GM12878 (cell line): Measurements from ENCODE around the gene DYNC1I1. TPM values are rescaled to one million over a fixed set of nuclear protein-coding genes. Genes with fewer than 3 reads are reported as not detected.

Experiments used
- ATAC-seq: fragments of 200-7000 bp; cut with Tn5 transposase; 3 replicates; pipeline ENCODE4 v1.9.1; 2020; ENCODE audit warnings: mild to moderate bottlenecking, moderate library complexity
- BruUV-seq: library from RNA; stranded (reverse); fragments of 400-500 nt; replicated peaks from 2 replicates; lab custom pipeline; 2021; lab: Mats Ljungman, UMichigan
- CTCF ChIA-PET: fragments of 300-600 bp; sonication (Branson Sonifier 250); formaldehyde crosslinking; extraction: SDS; loops from one replicate; lab custom pipeline; 2021; ENCODE audit warnings: inconsistent platforms; lab: Yijun Ruan, JAX
- POLR2A ChIA-PET: fragments of 350-600 bp; formaldehyde crosslinking; extraction: SDS; loops from one replicate; lab custom pipeline; 2021; ENCODE audit warnings: inconsistent platforms; lab: Charles Lee
- RAD21 ChIA-PET: fragments of 300-600 bp; sonication (Branson Sonifier 250); formaldehyde crosslinking; loops from one replicate; lab custom pipeline; 2023; ENCODE audit warnings: antibody characterized with exemption; ENCODE audit not compliant: unreplicated experiment; lab: Charles Lee
- SMC1A ChIA-PET: fragments of 300-600 bp; sonication (Branson Sonifier 250); formaldehyde crosslinking; loops from one replicate; lab custom pipeline; 2023; ENCODE audit not compliant: unreplicated experiment, uncharacterized antibody; lab: Charles Lee
- DNase-seq: peaks from one replicate; pipeline ENCODE4 v3.0.0-alpha.2; 2011; ENCODE audit warnings: low read depth, low spot score
- FAIRE-seq: peaks from 3 replicates; lab custom pipeline; 2011; peaks lifted over from hg19 to GRCh38; lab: Jason Lieb, UNC
- H2AFZ ChIP-seq: 2 replicates; pipeline ENCODE4 v1.6.0; 2011; ENCODE audit warnings: low read depth, low read length, control low read depth; ENCODE audit not compliant: control insufficient read depth
- H3K27ac ChIP-seq: 2 replicates; pipeline ENCODE4 v1.5.1; 2011; ENCODE audit warnings: control low read depth; ENCODE audit not compliant: control insufficient read depth, insufficient read depth
- H3K27me3 ChIP-seq, 2 experiments: replicated peaks in 1 of 2; 2 replicates each; pipeline versions ENCODE4 v1.6.0 to v1.6.1; 2011; ENCODE audit warnings: low read length in 1 of 2; ENCODE audit not compliant: control insufficient read depth in 2 of 2, insufficient read depth in 2 of 2
- H3K36me3 ChIP-seq, 2 experiments: 2 replicates each; pipeline ENCODE4 v1.5.1; 2011; ENCODE audit warnings: low read length in 1 of 2; ENCODE audit not compliant: control insufficient read depth in 2 of 2, insufficient read depth in 2 of 2
- H3K4me1 ChIP-seq: 2 replicates; pipeline ENCODE4 v1.6.1; 2011; ENCODE audit warnings: mild to moderate bottlenecking, low read length, moderate library complexity, mixed read lengths; ENCODE audit not compliant: control insufficient read depth, insufficient read depth
- H3K4me2 ChIP-seq: 2 replicates; pipeline ENCODE4 v1.6.0; 2011; ENCODE audit warnings: control low read depth; ENCODE audit not compliant: control insufficient read depth, insufficient read depth
- H3K4me3 ChIP-seq: fragments of 200-600 bp; sonication (generic); 2 replicates; pipeline ENCODE4 v1.5.1; 2016
- H3K79me2 ChIP-seq: 2 replicates; pipeline ENCODE4 v1.6.0; 2011; ENCODE audit warnings: low read length; ENCODE audit not compliant: control insufficient read depth, insufficient read depth
- H3K9ac ChIP-seq: 2 replicates; pipeline ENCODE4 v1.8.0; 2011; ENCODE audit warnings: low read length, control low read depth, mixed read lengths; ENCODE audit not compliant: control insufficient read depth, insufficient read depth
- H3K9me3 ChIP-seq: replicated peaks from 3 replicates; pipeline ENCODE4 v1.5.1; 2011; ENCODE audit warnings: mild to moderate bottlenecking, low read length; ENCODE audit not compliant: control insufficient read depth, insufficient read depth
- H4K20me1 ChIP-seq: 2 replicates; pipeline ENCODE4 v1.6.0; 2011; ENCODE audit not compliant: control insufficient read depth, insufficient read depth
- ATF3 ChIP-seq: IDR thresholded peaks from 2 replicates; pipeline ENCODE4 v1.6.1; 2011; ENCODE audit warnings: low read depth, mild to moderate bottlenecking, low read length, moderate library complexity, borderline replicate concordance; ENCODE audit errors: extremely low read depth
- HDGF ChIP-seq: fragments of 450-650 bp; IDR thresholded peaks from 2 replicates; pipeline ENCODE4 v1.6.1; 2016; ENCODE audit warnings: antibody characterized with exemption
- NR2C1 ChIP-seq: fragments of 450-650 bp; IDR thresholded peaks from 2 replicates; pipeline ENCODE4 v1.6.1; 2017; ENCODE audit warnings: antibody characterized with exemption, mild to moderate bottlenecking, moderate library complexity
- PML ChIP-seq: IDR thresholded peaks from 2 replicates; pipeline ENCODE4 v1.6.1; 2012; ENCODE audit warnings: low read length, inconsistent platforms
- POU2F2 ChIP-seq: IDR thresholded peaks from 3 replicates; pipeline ENCODE4 v1.6.1; 2011; ENCODE audit warnings: low read depth, mild to moderate bottlenecking, low read length, borderline replicate concordance
- RB1 ChIP-seq: fragments of 450-650 bp; formaldehyde crosslinking; IDR thresholded peaks from 2 replicates; pipeline ENCODE4 v1.6.1; 2017; ENCODE audit warnings: mild to moderate bottlenecking, borderline replicate concordance
- SRF ChIP-seq, 2 experiments: IDR thresholded peaks; 2 replicates each; pipeline ENCODE4 v1.6.1; 2011; ENCODE audit warnings: low read depth in 2 of 2, low read length in 2 of 2, mild to moderate bottlenecking in 1 of 2, moderate library complexity in 1 of 2
- ZNF274 ChIP-seq: IDR thresholded peaks from one replicate; pipeline ENCODE4 v1.8.0; 2011; ENCODE audit not compliant: insufficient read length, insufficient read depth
- WGBS: methylation state at CpG from one replicate; pipeline ENCODE4 v1.1.6; 2016; ENCODE audit warnings: low lambda C conversion rate; ENCODE audit not compliant: insufficient replicate concordance, insufficient coverage; ENCODE audit errors: missing lambda C conversion rate; 5-methylcytosine and 5-hydroxymethylcytosine counted together
- in situ Hi-C: fragments of 300-500 bp; cut with MboI; formaldehyde crosslinking; loops from 9 replicates; pipeline ENCODE4 v1.14.3; 2018; ENCODE audit warnings: mixed read lengths
- intact Hi-C: fragments of 100-400 bp; cut with micrococcal nuclease; formaldehyde crosslinking; loops from one replicate; pipeline ENCODE4 v1.14.2; 2022; ENCODE audit not compliant: unreplicated experiment
- polyA plus RNA-seq, 11 experiments: library from polyadenylated mRNA; depleted of rRNA in 4 of 11; unstranded in 6 of 11; stranded (reverse) in 5 of 11; fragments of >200 nt; fragmentation: Nextera tagmentation in 4 of 11; fragmentation: Illumina TruSeq in 1 of 11; extraction: Ambion mirVana in 4 of 11; extraction: Trizol in 1 of 11; gene quantifications; 1 replicate in 1 of 11; 2 replicates in 10 of 11; pipeline versions ENCODE4 v1.2.1 to v1.2.3, GENCODE V29; 2011 to 2016; ENCODE audit warnings: inconsistent platforms in 2 of 11, missing spikeins in 2 of 11, low read depth in 1 of 11
- total RNA-seq, 4 experiments: library from RNA; depleted of rRNA in 3 of 4; stranded (reverse); fragments of >200 nt in 3 of 4; fragmentation: Illumina TruSeq in 1 of 4; extraction: Trizol in 1 of 4; gene quantifications; 2 replicates each; pipeline versions ENCODE4 v1.2.1 to v1.2.3, GENCODE V29; 2013 to 2021
- TF ChIP-seq, protein P1 (sequence below): fragments of 450-650 bp; formaldehyde crosslinking; IDR thresholded peaks from 2 replicates; pipeline ENCODE4 v1.4.0; 2022; ENCODE audit warnings: mild to moderate bottlenecking, moderate library complexity
- TF ChIP-seq, protein P2 (sequence below): fragments of 450-650 bp; formaldehyde crosslinking; IDR thresholded peaks from 2 replicates; pipeline ENCODE4 v1.5.0; 2022; ENCODE audit warnings: mild to moderate bottlenecking, missing genetic modification characterization
- TF ChIP-seq, protein P3 (sequence below): fragments of 450-650 bp; IDR thresholded peaks from 2 replicates; pipeline ENCODE4 v1.6.1; 2018; ENCODE audit warnings: borderline replicate concordance, mild to moderate bottlenecking; ENCODE audit not compliant: partially characterized antibody

Gene DYNC1I1
- total and polyA plus RNA-seq, 10 of the 15 experiments (the other 5 are each of a cell fraction or from before 2014, with no cell fraction given): 0.05 to 0.91 (median 0.14) TPM; not detected in 3

DNA sequence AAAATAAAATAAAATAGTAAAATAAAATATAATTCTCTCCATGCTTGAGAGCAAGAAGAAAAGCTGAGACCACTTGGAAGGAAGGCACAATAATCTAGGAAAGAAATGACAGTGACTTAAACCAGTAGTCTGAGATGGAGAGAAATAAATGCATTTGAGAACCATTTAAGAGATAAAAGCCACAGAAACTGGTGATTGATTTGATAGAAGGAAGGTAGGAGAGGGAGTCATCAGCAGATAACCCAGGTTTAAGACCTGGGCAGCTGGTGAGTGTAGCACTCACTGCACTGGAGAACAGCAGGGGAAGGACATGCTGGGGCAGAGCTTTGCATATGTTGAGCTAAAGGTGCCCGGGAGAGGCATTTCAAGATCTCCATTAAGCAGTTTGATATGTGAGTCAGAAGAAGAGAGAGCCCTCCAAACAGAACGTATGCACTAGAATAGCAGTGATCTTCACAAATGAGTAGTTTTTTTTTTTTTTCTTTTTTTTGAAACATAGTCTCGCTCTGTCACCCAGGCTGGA is 268.0 kb downstream of the DYNC1I1 start:
- H3K27me3 ChIP-seq: no peaks in the 10 kb centered on the region
- no peaks in the 10 kb centered on the region for H4K20me1 ChIP-seq
- no peaks in the 10 kb centered on the region for H3K79me2 ChIP-seq
- H2AFZ ChIP-seq: no peak overlapping the region
- 10% methylated on average over 2 of the region's 3 CpGs for WGBS
- ChIA-PET RAD21 (interaction anchor here (0.9 kb wide), 1 partner anchor 376 kb away, joined by 3 read pairs; no protein-coding TSS in a partner anchor), POLR2A (no interaction called here), CTCF (no interaction called here), SMC1A (no interaction called here)
- H3K4me1 ChIP-seq: no peaks in the 10 kb centered on the region
- H3K4me2 ChIP-seq: no peak overlapping the region
- no peak for FAIRE-seq
- H3K27ac ChIP-seq: no peak overlapping the region
- H3K9ac ChIP-seq: no peak overlapping the region
- no peak for ATAC-seq
- in situ Hi-C loops: no loop called here
- no peaks in the 10 kb centered on the region for H3K36me3 ChIP-seq
- BruUV-seq: no TSS peak
- intact Hi-C loops: no loop called here
- H3K4me3 ChIP-seq: no peak overlapping the region
- TF ChIP-seq ATF3 (no peak), ZNF274 (no peak), HDGF (no peak), RB1 (no peak), POU2F2 (no peak), PML (no peak), NR2C1 (no peak), SRF (IDR thresholded peaks at IDR 0.05; ENCODE audit: low read depth in 2 of 2, low read length in 2 of 2) (no peak)
- TF ChIP-seq, protein P1, sequence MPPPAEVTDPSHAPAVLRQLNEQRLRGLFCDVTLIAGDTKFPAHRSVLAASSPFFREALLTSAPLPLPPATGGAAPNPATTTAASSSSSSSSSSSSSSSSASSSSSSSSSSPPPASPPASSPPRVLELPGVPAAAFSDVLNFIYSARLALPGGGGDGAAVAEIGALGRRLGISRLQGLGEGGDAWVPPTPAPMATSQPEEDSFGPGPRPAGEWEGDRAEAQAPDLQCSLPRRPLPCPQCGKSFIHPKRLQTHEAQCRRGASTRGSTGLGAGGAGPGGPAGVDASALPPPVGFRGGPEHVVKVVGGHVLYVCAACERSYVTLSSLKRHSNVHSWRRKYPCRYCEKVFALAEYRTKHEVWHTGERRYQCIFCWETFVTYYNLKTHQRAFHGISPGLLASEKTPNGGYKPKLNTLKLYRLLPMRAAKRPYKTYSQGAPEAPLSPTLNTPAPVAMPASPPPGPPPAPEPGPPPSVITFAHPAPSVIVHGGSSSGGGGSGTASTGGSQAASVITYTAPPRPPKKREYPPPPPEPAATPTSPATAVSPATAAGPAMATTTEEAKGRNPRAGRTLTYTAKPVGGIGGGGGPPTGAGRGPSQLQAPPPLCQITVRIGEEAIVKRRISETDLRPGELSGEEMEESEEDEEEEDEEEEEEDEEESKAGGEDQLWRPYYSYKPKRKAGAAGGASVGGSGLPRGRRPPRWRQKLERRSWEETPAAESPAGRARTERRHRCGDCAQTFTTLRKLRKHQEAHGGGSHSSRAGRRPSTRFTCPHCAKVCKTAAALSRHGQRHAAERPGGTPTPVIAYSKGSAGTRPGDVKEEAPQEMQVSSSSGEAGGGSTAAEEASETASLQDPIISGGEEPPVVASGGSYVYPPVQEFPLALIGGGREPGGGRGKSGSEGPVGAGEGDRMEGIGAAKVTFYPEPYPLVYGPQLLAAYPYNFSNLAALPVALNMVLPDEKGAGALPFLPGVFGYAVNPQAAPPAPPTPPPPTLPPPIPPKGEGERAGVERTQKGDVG: no peak
- TF ChIP-seq, protein P2, sequence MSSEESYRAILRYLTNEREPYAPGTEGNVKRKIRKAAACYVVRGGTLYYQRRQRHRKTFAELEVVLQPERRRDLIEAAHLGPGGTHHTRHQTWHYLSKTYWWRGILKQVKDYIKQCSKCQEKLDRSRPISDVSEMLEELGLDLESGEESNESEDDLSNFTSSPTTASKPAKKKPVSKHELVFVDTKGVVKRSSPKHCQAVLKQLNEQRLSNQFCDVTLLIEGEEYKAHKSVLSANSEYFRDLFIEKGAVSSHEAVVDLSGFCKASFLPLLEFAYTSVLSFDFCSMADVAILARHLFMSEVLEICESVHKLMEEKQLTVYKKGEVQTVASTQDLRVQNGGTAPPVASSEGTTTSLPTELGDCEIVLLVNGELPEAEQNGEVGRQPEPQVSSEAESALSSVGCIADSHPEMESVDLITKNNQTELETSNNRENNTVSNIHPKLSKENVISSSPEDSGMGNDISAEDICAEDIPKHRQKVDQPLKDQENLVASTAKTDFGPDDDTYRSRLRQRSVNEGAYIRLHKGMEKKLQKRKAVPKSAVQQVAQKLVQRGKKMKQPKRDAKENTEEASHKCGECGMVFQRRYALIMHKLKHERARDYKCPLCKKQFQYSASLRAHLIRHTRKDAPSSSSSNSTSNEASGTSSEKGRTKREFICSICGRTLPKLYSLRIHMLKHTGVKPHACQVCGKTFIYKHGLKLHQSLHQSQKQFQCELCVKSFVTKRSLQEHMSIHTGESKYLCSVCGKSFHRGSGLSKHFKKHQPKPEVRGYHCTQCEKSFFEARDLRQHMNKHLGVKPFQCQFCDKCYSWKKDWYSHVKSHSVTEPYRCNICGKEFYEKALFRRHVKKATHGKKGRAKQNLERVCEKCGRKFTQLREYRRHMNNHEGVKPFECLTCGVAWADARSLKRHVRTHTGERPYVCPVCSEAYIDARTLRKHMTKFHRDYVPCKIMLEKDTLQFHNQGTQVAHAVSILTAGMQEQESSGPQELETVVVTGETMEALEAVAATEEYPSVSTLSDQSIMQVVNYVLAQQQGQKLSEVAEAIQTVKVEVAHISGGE: no peak
- TF ChIP-seq, protein P3, sequence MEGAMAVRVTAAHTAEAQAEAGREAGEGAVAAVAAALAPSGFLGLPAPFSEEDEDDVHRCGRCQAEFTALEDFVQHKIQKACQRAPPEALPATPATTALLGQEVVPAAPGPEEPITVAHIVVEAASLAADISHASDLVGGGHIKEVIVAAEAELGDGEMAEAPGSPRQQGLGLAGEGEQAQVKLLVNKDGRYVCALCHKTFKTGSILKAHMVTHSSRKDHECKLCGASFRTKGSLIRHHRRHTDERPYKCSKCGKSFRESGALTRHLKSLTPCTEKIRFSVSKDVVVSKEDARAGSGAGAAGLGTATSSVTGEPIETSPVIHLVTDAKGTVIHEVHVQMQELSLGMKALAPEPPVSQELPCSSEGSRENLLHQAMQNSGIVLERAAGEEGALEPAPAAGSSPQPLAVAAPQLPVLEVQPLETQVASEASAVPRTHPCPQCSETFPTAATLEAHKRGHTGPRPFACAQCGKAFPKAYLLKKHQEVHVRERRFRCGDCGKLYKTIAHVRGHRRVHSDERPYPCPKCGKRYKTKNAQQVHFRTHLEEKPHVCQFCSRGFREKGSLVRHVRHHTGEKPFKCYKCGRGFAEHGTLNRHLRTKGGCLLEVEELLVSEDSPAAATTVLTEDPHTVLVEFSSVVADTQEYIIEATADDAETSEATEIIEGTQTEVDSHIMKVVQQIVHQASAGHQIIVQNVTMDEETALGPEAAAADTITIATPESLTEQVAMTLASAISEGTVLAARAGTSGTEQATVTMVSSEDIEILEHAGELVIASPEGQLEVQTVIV: no peak
- no peaks in the 10 kb centered on the region for H3K9me3 ChIP-seq
- no peak for DNase-seq
